ENCODE results near the gene RPS23. TPM values are rescaled to one million over a fixed set of nuclear protein-coding genes. Genes with fewer than 3 reads are reported as not detected.

The RPS23 gene
- total and polyA plus RNA-seq, 2 experiments from 2014 or later: 2,261 to 3,526 TPM

- H3K27me3 Mint-ChIP-seq (ENCODE audit: insufficient read depth, low read depth, poor library complexity): peaks cover 3% of the 10 kb centered on the region
- Histone ChIP-seq H3K79me2 (replicated peaks; ENCODE audit: insufficient read depth) (no peaks in the 10 kb centered on the region), H3K36me3 (ENCODE audit: insufficient read depth) (no peaks in the 10 kb centered on the region), H3K9me2 (ENCODE audit: insufficient read depth) (no peaks in the 10 kb centered on the region), H2AFZ (no peak overlapping the region), H3K27ac (ENCODE audit: low read depth) (no peak overlapping the region), H3K4me1 (ENCODE audit: insufficient read depth) (peaks cover 13% of the 10 kb centered on the region), H4K20me1 (replicated peaks; ENCODE audit: insufficient read depth) (no peaks in the 10 kb centered on the region), H3F3A (replicated peaks; ENCODE audit: low read depth) (no peaks in the 10 kb centered on the region), H3K4me2 (no peak overlapping the region), H3K27me3 (ENCODE audit: insufficient read depth) (no peaks in the 10 kb centered on the region), H3K4me3 (no peak overlapping the region)
- no peaks in the 10 kb centered on the region for H3K9me3 Mint-ChIP-seq
- H3K27ac Mint-ChIP-seq: no peak overlapping the region
- DNase-seq (ENCODE audit: low spot score) (no peak), ATAC-seq (no peak)
- H3K4me1 Mint-ChIP-seq: peaks cover 13% of the 10 kb centered on the region; the same call in 2 of the 3 replicates
- no peak for TF ChIP-seq POLR2AphosphoS5 (IDR thresholded peaks at IDR 0.05; ENCODE audit: low read depth)
- no peak for TF ChIP-seq ZNF331 (CRISPR knock-in tag; IDR thresholded peaks at IDR 0.05; ENCODE audit: low read depth)
- TF ChIP-seq CTCF (conservative IDR thresholded peaks at IDR 0.05; ENCODE audit: low read depth in 2 of 2): no peak
- TF ChIP-seq EZH2 (IDR thresholded peaks at IDR 0.05; ENCODE audit: low read depth, unreplicated experiment): no peak
- no peak for TF ChIP-seq JUNB (IDR thresholded peaks at IDR 0.05; ENCODE audit: unreplicated experiment)
- no peak for TF ChIP-seq ZNF462 (CRISPR knock-in tag; IDR thresholded peaks at IDR 0.05)
- TF ChIP-seq REST (IDR thresholded peaks at IDR 0.05; ENCODE audit: unreplicated experiment): no peak
- no peak overlapping the region for H3K4me3 Mint-ChIP-seq
- no peaks in the 10 kb centered on the region for H3K36me3 Mint-ChIP-seq (ENCODE audit: low read depth)
Measured at GRCh38 chr5:82314964-82315758, 37.0 kb upstream of the RPS23 start.

All from GM23338 (cell line).